BJ (cell line): Measurements from ENCODE around the gene BRF1. TPM values are rescaled to one million over a fixed set of nuclear protein-coding genes. Genes with fewer than 3 reads are reported as not detected.

ENCODE experiments used
- CTCF ChIA-PET: fragments of 350-600 bp; formaldehyde crosslinking; extraction: SDS; loops from one replicate; lab custom pipeline; 2021; ENCODE audit warnings: antibody characterized with exemption, inconsistent platforms; lab: Yijun Ruan, JAX
- POLR2A ChIA-PET: fragments of 300-600 bp; sonication (Branson Sonifier 250); formaldehyde crosslinking; extraction: SDS; loops from one replicate; lab custom pipeline; 2021; ENCODE audit warnings: antibody characterized with exemption; lab: Charles Lee
- DNase-seq: peaks from one replicate; pipeline ENCODE4 v3.0.0-alpha.2; 2011; ENCODE audit warnings: low read depth
- H3K27me3 ChIP-seq: 2 replicates; pipeline ENCODE4 v1.6.0; 2011; ENCODE audit warnings: low read length; ENCODE audit not compliant: control insufficient read depth, insufficient read depth
- H3K36me3 ChIP-seq: 2 replicates; pipeline ENCODE4 v1.5.1; 2011; ENCODE audit warnings: low read length; ENCODE audit not compliant: control insufficient read depth, insufficient read depth
- H3K4me3 ChIP-seq: 2 replicates; pipeline ENCODE4 v1.5.1; 2011; ENCODE audit warnings: low read depth, mild to moderate bottlenecking, control low read depth, low read length
- CTCF ChIP-seq: IDR thresholded peaks from 2 replicates; pipeline ENCODE4 v1.5.1; 2011; ENCODE audit warnings: low read depth, mild to moderate bottlenecking, control low read depth, inconsistent platforms, low read length, moderate library complexity; ENCODE audit not compliant: insufficient read depth
- polyA plus RNA-seq: library from polyadenylated mRNA; depleted of rRNA; stranded (reverse); fragments of >200 nt; gene quantifications from 2 replicates; pipeline ENCODE4 v1.2.3, GENCODE V29; 2011

The BRF1 gene
- polyA plus RNA-seq, 1 experiment = 8.2 TPM

DNA sequence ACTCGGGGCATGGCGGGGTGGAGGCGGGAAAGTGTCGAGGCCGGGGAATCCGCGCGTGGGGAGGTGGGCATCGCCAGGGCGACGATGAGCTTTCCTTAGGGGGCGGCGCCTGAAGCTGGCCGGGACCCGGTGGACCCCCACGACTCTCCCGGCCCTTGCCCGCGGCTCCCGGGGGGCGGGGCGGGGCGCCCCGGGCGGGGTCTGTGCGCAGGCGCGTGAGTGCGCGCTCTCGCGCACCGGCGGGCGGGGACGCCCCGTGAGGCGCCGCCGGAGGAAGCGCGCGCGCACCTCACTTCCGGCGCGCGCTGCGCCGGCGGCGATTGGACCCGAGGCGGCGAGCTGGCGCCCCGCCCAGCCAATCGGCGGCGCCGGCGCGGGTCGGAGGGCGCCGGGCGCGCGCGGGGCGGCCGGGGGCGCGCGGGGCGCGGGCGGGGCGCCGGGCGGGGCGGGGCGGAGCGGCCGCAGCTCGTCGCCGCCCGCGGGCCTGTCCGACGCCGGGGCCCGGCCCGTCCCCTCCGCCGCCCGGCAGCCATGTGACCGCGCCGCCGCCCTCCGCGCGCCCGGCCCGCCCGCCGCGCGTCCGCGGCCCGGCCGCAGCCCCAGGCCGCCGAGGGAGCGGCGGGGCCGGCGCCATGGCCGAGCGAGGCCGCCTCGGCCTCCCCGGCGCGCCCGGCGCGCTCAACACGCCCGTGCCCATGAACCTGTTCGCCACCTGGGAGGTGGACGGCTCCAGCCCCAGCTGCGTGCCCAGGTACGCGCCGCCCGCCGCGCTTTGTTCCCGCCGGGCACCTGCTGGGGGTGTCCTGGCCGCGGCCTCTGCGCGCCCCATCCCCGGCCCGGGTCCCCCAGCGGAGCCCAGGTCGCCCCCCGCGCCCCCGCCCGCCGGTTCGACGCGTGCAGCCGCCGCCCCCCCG is 13.7 kb upstream of the BRF1 start, which contains the start of gene PACS2:
Gene PACS2 (plus strand): TSS at position 462 of the 914 bp plus-strand sequence. CDS start 171 bp downstream, at position 633.
- TF ChIP-seq CTCF = no peak
- CTCF ChIA-PET = interaction anchor here (1.1 to 1.4 kb wide), 2 partner anchors 14 to 228 kb away, joined by 3 to 4 read pairs; partner anchors contain the start of gene BRF1

GRCh38 chr14:105313381-105314286 is 12.8 kb upstream of the BRF1 start:
- Histone ChIP-seq H3K36me3 (no peaks in the 10 kb centered on the region), H3K27me3 (no peaks in the 10 kb centered on the region), H3K4me3 (peak overlapping the region; percentile 62)
- POLR2A ChIA-PET = interaction anchor here (0.9 kb wide), 1 partner anchor 13 kb away, joined by 5 read pairs; the partner anchor contains the start of gene BRF1
- TF ChIP-seq CTCF = no peak
- DNase-seq = no peak
- CTCF ChIA-PET = interaction anchor here (1.0 to 1.4 kb wide), 4 partner anchors 13 to 227 kb away, joined by 3 to 4 read pairs (median 4); partner anchors contain the start of gene BRF1

More for the DNA sequence above, 13.7 kb upstream of the BRF1 start, which contains the start of gene PACS2:
- Histone ChIP-seq H3K4me3 (peak within 1 kb of the TSS; percentile 64), H3K36me3 (no peaks in the 10 kb centered on the region), H3K27me3 (no peaks in the 10 kb centered on the region)
- POLR2A ChIA-PET = interaction anchor here (0.9 kb wide), 1 partner anchor 14 kb away, joined by 5 read pairs; the partner anchor contains the start of gene BRF1
- DNase-seq = no peak

DNA sequence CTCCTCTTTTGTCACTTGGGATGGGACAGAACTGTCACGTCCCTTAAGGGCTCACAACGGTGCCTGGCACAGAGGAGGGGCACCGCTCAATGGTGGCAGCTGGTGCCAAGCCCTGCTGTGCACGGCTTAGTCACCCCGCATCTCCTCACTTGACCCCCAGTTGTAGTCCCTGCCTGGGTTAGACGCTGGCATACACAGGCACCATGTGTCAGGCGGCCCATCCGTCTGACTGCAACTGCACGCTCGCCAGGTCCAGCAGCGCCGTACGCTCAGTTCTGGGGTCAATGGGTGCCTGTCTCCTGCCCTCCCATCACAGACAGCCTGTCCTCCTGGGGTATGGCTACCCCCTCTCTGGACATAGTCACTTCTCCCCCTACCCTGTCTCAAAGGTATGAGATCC is 12.2 kb upstream of the BRF1 start:
- POLR2A ChIA-PET = no interaction called here
- Histone ChIP-seq H3K27me3 (no peaks in the 10 kb centered on the region), H3K36me3 (no peaks in the 10 kb centered on the region), H3K4me3 (no peak overlapping the region)
- DNase-seq = no peak
- CTCF ChIA-PET = interaction anchor here (1.0 to 1.4 kb wide), 3 partner anchors 13 to 226 kb away, joined by 3 to 4 read pairs (median 3); no protein-coding TSS in a partner anchor
- TF ChIP-seq CTCF = no peak

- DNase-seq = no peak
- H3K27me3 ChIP-seq = no peaks in the 10 kb centered on the region
- TF ChIP-seq CTCF = no peak
- no peaks in the 10 kb centered on the region for H3K36me3 ChIP-seq
- H3K4me3 ChIP-seq = no peak overlapping the region
- ChIA-PET CTCF (interaction anchor here (1.2 kb wide), 1 partner anchor 24 kb away, joined by 3 read pairs; no protein-coding TSS in a partner anchor), POLR2A (no interaction called here)
These were observed 11.0 kb upstream of the BRF1 start for GRCh38 chr14:105311838-105312237.
